ENCODE results near the gene ARL2BP. TPM values are rescaled to one million over a fixed set of nuclear protein-coding genes. Genes with fewer than 3 reads are reported as not detected.

ARL2BP gene
- total and polyA plus RNA-seq, 2 of the 4 experiments (the other 2 are of a cell fraction) = 46.9 to 73.7 TPM

Other genes with a start within 250 kb of the ARL2BP start
- gene CPNE2, start 152.7 kb upstream of the ARL2BP start, total RNA-seq (2012; rRNA removed) = 9.2 and 15.4 TPM in 2 replicates
- 48.0 and 50.3 TPM in 2 replicates for gene CPNE2, start 152.7 kb upstream of the ARL2BP start, polyA plus RNA-seq (2012; rRNA removed)
- 50.2 and 52.2 TPM in 2 replicates for gene PSME3IP1, start 59.2 kb upstream of the ARL2BP start, total RNA-seq (2012; rRNA removed)
- 71.2 and 75.2 TPM in 2 replicates for gene PSME3IP1, start 59.2 kb upstream of the ARL2BP start, polyA plus RNA-seq (2012; rRNA removed)
- 59.2 and 62.2 TPM in 2 replicates for gene RSPRY1, start 58.9 kb upstream of the ARL2BP start, total RNA-seq (2012; rRNA removed)
- gene RSPRY1, start 58.9 kb upstream of the ARL2BP start, polyA plus RNA-seq (2012; rRNA removed) = 23.7 and 25.2 TPM in 2 replicates
- not detected in 2 replicates for gene PLLP, start 39.4 kb downstream of the ARL2BP start, total RNA-seq (2012; rRNA removed)
- 0.05 TPM in 1 of 2 replicates, not detected in the other for gene PLLP, start 39.4 kb downstream of the ARL2BP start, polyA plus RNA-seq (2012; rRNA removed)
- gene CCL22, start 113.5 kb downstream of the ARL2BP start, total RNA-seq (2012; rRNA removed) = not detected in 2 replicates
- gene CCL22, start 113.5 kb downstream of the ARL2BP start, polyA plus RNA-seq (2012; rRNA removed) = not detected in 2 replicates
- under 0.01 and 0.18 TPM in 2 replicates for gene CX3CL1, start 127.2 kb downstream of the ARL2BP start, total RNA-seq (2012; rRNA removed)
- gene CX3CL1, start 127.2 kb downstream of the ARL2BP start, polyA plus RNA-seq (2012; rRNA removed) = 0.77 and 0.89 TPM in 2 replicates
- gene CCL17, start 159.5 kb downstream of the ARL2BP start, total RNA-seq (2012; rRNA removed) = not detected in 2 replicates
- not detected in 2 replicates for gene CCL17, start 159.5 kb downstream of the ARL2BP start, polyA plus RNA-seq (2012; rRNA removed)
- 42.2 and 47.7 TPM in 2 replicates for gene CIAPIN1, start 202.1 kb downstream of the ARL2BP start, total RNA-seq (2012; rRNA removed)
- gene CIAPIN1, start 202.1 kb downstream of the ARL2BP start, polyA plus RNA-seq (2012; rRNA removed) = 40.2 and 41.6 TPM in 2 replicates
- gene COQ9, start 202.2 kb downstream of the ARL2BP start, total RNA-seq (2012; rRNA removed) = 50.0 and 57.9 TPM in 2 replicates
- 56.1 and 58.5 TPM in 2 replicates for gene COQ9, start 202.2 kb downstream of the ARL2BP start, polyA plus RNA-seq (2012; rRNA removed)
- gene POLR2C, start 217.4 kb downstream of the ARL2BP start, total RNA-seq (2012; rRNA removed) = 188 and 340 TPM in 2 replicates
- 136 and 137 TPM in 2 replicates for gene POLR2C, start 217.4 kb downstream of the ARL2BP start, polyA plus RNA-seq (2012; rRNA removed)
- gene DOK4, start 241.2 kb downstream of the ARL2BP start, total RNA-seq (2012; rRNA removed) = 20.3 and 22.0 TPM in 2 replicates
- 25.9 and 30.1 TPM in 2 replicates for gene DOK4, start 241.2 kb downstream of the ARL2BP start, polyA plus RNA-seq (2012; rRNA removed)